Stimulated activated CD4-positive, alpha-beta T cell treated with anti-CD3 and anti-CD28 coated beads, Interleukin-2, amount 100 ng/mL, for 48 hours (primary cell): ENCODE measurements around the gene TMEM63B.
"Not testable (repeated sequence)": the region's sequence is repeated elsewhere in the genome, so short reads cannot be mapped to it uniquely, and the experiment has no call there.

Source experiments
- DNase-seq, 2 donors: peaks; one replicate each; pipeline ENCODE4 v3.0.0-alpha.2; 2020

TMEM63B gene

GRCh38 chr6:44117397-44118128 is 9.8 kb upstream of the TMEM63B start:
- no peak for DNase-seq

DNA sequence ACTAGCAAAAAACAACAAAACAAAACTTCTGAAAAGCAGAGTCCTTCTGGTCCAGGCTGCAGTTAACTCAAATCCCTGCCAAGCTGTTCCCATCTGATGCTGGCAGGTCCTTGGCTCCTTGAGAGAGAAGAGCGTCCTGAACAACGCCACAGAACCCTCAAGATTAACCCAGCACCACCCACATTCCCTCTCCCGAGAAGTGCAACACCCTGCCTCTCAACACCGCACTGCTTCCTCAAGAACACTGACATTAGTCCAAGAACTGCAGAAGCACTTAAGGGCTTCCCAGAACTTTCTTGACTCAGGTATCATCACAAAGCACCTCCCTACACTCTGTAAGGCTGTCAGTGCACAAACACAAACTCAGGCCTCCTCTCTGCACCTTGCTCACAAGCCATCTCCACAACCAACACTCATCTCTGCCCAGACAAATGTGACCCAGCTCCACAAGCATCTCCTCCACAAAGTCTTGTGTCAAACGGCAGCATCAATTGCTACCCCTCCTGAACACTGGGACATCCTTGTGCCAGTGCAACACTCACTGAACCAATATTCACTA is 7.6 kb upstream of the TMEM63B start:
- no peak for DNase-seq

DNA sequence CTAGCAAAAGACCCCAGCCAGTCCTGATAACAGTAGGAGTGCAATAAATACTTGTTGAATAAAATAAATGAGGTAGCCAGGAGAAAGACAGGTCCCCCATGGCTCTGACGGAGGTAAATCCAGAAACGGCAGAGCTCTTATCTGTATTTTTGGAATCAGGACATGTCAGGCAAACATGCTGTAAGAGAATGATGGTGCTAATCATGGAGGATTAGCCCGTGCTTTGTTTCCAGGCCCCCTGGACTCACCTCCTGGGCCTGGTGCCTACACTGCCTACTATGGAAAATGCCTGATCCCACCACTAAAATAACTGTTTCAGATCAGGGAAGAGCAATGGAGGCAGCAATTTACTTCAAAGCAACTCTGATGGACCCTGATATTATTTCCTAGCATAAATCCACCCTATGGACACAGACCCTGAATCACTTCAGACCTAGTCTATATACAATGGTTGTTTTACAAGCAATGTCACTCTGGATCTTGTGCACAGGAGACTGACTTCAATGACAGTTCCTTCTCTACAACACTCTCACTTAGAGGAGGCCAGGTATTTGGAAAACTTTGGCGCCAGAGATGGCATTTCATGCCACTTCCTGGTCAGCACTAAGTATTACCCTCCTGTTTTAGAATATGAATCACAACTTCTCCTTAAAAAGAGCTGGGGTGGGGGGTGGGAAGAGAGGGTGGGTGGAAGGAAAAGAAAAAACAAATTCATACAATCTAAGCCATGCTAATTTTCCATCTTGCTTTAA is 6.5 kb upstream of the TMEM63B start:
- DNase-seq: no peak

DNA sequence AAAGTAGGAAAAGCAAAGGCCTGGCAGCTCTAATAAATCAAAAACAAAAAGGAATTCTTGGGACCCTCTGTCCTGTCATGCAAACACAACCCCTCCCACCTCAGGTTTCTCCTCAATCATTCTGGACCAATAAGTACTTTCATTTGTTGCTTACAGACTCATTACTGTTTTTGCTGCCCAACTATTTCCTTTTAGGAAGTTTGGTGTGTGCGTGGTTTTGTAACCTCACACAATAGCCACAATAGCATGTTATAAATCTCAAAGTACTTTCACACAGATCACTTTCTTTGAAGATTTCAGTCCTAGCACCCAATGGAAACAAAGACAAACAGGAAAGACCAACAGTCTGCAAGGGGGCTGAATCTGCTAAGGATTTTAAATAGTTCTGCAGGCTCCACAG is 4.6 kb upstream of the TMEM63B start:
- no peak for DNase-seq

GRCh38 chr6:44123544-44123943 is 3.8 kb upstream of the TMEM63B start:
- DNase-seq: no peak

GRCh38 chr6:44126320-44127149 is 819 bp upstream of the TMEM63B start:
- peak; percentile 66 to 77 for DNase-seq

GRCh38 chr6:44128020-44128917 is 915 bp downstream of the TMEM63B start:
- DNase-seq: peak; percentile 7 to 10

- DNase-seq: no peak
These were observed 2.5 kb downstream of the TMEM63B start for GRCh38 chr6:44129841-44130322.

- DNase-seq: no peak
These were observed 4.5 kb downstream of the TMEM63B start for GRCh38 chr6:44131892-44132291.

DNA sequence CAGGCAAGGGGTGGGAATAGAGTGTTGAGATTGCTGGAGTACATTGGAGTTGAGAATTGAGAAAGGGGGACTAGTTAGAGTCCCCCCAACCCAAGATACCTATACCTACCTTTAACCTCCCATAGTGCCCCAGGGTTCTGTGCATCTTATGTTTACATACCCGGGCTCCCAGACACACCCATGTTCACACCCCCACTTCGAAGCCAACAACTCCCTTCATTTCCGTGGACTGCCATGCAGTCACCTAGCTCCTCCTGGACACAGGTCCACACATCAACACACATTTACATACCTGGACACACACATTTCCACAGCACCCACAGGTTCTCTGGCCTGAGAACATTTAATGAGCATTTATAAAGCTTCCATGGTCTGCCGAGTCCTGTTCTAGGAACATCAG is 5.1 kb downstream of the TMEM63B start:
- no peak for DNase-seq

DNA sequence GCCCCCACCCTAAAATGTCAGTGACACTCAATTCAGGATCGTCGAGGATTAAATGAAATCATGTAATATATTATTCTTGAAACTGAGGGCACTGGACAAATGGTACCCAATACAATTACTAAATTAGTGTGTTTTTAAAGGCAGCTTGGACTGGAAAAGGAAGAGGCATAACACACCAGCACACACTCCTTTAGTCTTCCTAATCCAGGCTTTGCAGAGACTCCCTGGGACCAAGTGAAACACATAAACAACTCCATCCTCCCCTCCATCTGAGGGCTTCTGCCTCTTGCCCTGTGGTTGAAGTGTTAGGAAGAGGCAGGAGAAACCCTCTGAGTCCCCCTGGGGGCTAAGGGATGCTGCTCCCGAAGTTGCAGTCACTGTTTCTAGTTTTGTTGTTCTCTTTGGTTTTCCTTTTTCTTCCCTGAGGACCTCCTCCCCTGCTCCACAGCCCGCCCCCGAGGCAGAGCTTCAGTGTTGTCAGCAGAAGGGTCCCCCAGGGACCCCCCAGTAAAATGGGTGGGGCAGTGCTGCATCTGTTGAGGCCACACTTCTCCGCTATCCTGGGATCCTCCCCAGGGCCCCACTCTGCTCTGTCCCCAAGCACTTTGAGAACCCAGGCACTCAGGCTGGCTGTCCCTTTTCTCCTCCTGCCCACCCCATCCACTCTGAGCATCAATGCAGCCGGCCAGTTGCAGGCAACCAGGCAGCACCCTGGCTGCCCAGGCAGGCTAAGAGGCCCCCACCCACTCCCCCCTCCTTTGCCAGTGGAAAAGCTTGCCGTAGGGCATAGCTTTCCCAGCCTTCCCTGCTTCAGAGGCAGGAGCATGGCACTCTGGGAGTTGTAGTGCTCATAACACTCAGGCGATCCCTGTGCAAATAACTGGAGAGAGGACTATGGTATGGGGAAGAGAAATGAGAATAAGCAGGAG is 5.9 kb downstream of the TMEM63B start:
- DNase-seq: no peak

- DNase-seq: no peak
These were observed 6.8 kb downstream of the TMEM63B start for GRCh38 chr6:44133981-44134711.

DNA sequence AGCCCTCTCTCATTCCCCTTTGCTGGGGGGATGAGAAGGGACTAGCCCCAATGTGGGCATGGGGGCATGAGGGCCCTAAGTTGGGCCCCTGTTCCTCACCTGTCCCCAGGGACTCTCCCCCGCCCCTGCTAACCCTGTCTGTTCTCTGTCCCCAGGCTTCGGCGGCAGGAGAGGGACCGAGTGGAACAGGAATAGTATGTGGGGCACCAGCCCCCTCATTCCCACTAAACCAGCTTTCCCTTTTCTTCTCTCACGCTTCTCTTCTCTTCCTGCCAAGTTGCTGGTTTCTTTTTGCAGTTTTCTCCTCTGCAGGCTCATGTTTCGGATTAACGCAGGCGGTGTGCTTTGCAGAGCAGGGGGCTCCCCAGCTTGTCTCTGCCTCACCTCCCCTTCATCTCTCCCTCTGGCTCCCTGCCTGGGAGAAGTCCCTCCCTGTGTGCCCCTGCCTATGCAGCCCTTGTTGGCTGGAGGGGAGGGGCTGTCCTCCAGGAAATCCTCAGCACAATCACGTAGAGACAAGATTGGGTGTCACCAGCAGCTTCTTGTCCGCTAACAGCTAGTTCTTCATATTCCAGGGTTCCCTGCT is 7.9 kb downstream of the TMEM63B start:
- DNase-seq: no peak

GRCh38 chr6:44135875-44136274 is 8.5 kb downstream of the TMEM63B start:
- no peak for DNase-seq

DNA sequence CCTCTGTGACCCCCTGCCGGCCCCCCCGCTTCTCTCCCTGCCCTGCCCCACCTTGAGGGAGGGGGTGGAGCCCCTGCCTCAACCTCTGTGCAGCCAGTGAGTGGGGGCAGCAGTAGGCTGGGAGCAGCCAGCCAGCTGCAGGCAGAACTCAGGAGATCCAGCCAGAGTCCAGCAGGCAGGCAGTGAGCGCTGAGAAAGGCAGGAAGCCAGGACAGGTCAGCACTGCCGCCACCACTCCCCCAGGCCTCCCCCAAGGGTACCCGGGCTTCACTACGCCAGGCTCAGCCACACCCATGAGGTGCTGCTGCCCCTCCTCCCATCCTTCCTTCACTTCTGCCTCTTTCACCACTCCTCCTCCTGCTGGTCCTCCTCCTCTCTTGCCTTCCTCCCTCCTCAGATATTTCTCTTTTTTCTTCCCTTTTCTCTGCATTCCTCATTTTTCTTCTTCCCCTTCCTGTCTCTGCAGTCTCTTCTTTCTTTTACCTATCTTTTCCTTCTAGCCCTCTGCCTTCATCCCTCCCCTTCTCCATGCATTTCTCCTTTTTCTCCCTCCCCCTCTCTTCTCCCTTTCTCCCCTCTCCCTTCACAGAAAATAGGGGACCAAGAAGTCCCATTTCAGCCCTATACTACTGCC is 11.5 kb downstream of the TMEM63B start:
- DNase-seq: no peak

- DNase-seq: no peak
These were observed 12.0 kb downstream of the TMEM63B start for GRCh38 chr6:44139351-44139743.

DNA sequence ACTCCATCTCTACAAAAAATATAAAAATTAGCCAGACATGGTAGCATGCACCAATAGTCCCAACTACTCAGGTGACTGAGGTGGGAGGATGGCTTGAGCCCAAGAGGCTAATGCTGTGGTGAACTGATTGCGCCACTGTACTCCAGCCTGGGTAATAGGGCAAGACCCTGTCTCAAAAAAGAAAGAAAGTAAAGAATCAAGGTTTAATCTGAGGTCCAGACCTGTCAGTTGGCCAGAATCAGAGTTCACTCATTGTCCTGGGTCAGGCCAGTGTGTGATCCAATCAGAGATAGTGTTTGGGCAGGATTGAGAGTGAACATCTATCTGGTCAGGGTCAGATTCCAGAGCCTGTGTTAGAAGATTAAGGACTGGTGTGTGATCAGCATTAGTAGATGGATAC is 15.5 kb downstream of the TMEM63B start:
- DNase-seq: no peak

- no peak for DNase-seq
These were observed 16.4 kb downstream of the TMEM63B start for GRCh38 chr6:44143731-44144130.

- DNase-seq: not testable (repeated sequence)
These were observed 17.2 kb downstream of the TMEM63B start for GRCh38 chr6:44144536-44144935.
